DND-41 (cell line): ENCODE results near the gene JAKMIP1.

Experiments used
- ATAC-seq: fragments of 200-7000 bp; cut with Tn5 transposase; 3 replicates; pipeline ENCODE4 v1.9.1; 2021; ENCODE audit warnings: low read depth; ENCODE audit not compliant: insufficient read depth
- DNase-seq: peaks from one replicate; pipeline ENCODE4 v3.0.0-alpha.2; 2020
- H2AFZ ChIP-seq: 2 replicates; pipeline ENCODE4 v1.6.0; 2012; ENCODE audit warnings: low read depth, low read length
- H3K27ac ChIP-seq: 2 replicates; pipeline ENCODE4 v1.5.1; 2012; ENCODE audit warnings: low read length, inconsistent platforms
- H3K27me3 ChIP-seq: fragments of 200-600 bp; sonication (generic); 2 replicates; pipeline ENCODE4 v1.6.0; 2012; ENCODE audit warnings: low read length, mild to moderate bottlenecking, inconsistent platforms; ENCODE audit not compliant: insufficient read depth, poor library complexity
- H3K36me3 ChIP-seq: 2 replicates; pipeline ENCODE4 v1.5.1; 2012; ENCODE audit warnings: low read length, inconsistent platforms; ENCODE audit not compliant: insufficient read depth
- H3K4me1 ChIP-seq: 2 replicates; pipeline ENCODE4 v1.5.1; 2012; ENCODE audit warnings: mild to moderate bottlenecking, low read length; ENCODE audit not compliant: insufficient read depth
- H3K4me2 ChIP-seq: 2 replicates; pipeline ENCODE4 v1.6.0; 2012; ENCODE audit warnings: mild to moderate bottlenecking, moderate library complexity, low read length, inconsistent platforms; ENCODE audit not compliant: insufficient read depth
- H3K4me3 ChIP-seq, 2 experiments: fragments of 200-600 bp in 1 of 2; shearing (Covaris generic) in 1 of 2; 2 replicates each; pipeline ENCODE4 v1.5.1; 2012 to 2016; ENCODE audit warnings: inconsistent platforms in 2 of 2, low read length in 2 of 2, mild to moderate bottlenecking in 2 of 2, low read depth in 1 of 2, moderate library complexity in 1 of 2
- H3K79me2 ChIP-seq: 2 replicates; pipeline ENCODE4 v1.6.0; 2012; ENCODE audit warnings: low read length, inconsistent platforms; ENCODE audit not compliant: insufficient read depth
- H3K9ac ChIP-seq: 2 replicates; pipeline ENCODE4 v1.6.0; 2012; ENCODE audit warnings: low read depth, mild to moderate bottlenecking, inconsistent platforms, low read length, moderate library complexity
- H3K9me3 ChIP-seq: 2 replicates; pipeline ENCODE4 v1.5.1; 2012; ENCODE audit warnings: low read length, moderate library complexity, mild to moderate bottlenecking, inconsistent platforms; ENCODE audit not compliant: insufficient read depth, severe bottlenecking
- H4K20me1 ChIP-seq: 2 replicates; pipeline ENCODE4 v1.6.0; 2012; ENCODE audit warnings: low read length; ENCODE audit not compliant: insufficient read depth
- CTCF ChIP-seq: IDR thresholded peaks from 2 replicates; pipeline ENCODE4 v1.5.1; 2012; ENCODE audit warnings: borderline replicate concordance, low read length, moderate library complexity, mild to moderate bottlenecking; ENCODE audit not compliant: poor library complexity, severe bottlenecking; ENCODE audit errors: extremely low read depth
- EZH2 ChIP-seq: IDR thresholded peaks from 3 replicates; pipeline ENCODE4 v1.6.1; 2012; ENCODE audit warnings: borderline replicate concordance, low read depth, mild to moderate bottlenecking, moderate library complexity, low read length, inconsistent platforms; ENCODE audit not compliant: severe bottlenecking

Gene JAKMIP1

DNA sequence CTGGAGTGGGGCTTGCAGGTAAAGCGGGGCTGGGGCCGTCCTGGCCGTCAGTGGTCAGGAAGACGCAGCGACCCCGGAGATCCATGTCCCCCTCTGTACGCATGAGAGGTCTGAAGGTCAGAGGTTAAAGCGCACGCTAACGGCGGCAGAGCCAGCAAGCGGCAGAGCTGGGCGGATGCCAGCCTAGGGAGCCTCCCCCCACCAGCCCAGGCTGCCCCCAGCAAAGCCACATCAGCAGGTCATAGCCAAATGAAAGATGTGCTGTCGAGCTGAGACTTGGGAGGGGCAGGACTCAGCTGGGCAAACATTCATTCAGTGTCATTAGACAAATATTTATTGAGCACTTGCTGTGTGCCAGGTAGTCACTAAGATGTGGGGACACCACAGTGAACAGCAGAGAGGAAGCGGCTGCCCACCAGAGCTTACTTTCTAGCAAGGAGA lies 593 bp upstream of the JAKMIP1 start:
- H4K20me1 ChIP-seq = no peaks in the 10 kb centered on the region
- ATAC-seq (no peak), DNase-seq (no peak)
- no peak overlapping the region for H3K9ac ChIP-seq
- no peak overlapping the region for H2AFZ ChIP-seq
- H3K9me3 ChIP-seq = no peaks in the 10 kb centered on the region
- no peak overlapping the region for H3K4me2 ChIP-seq
- H3K79me2 ChIP-seq = no peaks in the 10 kb centered on the region
- H3K4me3 ChIP-seq = no peak overlapping the region
- H3K4me1 ChIP-seq = no peaks in the 10 kb centered on the region
- no peaks in the 10 kb centered on the region for H3K27me3 ChIP-seq
- no peaks in the 10 kb centered on the region for H3K36me3 ChIP-seq
- no peak overlapping the region for H3K27ac ChIP-seq
- TF ChIP-seq CTCF (no peak), EZH2 (no peak)

DNA sequence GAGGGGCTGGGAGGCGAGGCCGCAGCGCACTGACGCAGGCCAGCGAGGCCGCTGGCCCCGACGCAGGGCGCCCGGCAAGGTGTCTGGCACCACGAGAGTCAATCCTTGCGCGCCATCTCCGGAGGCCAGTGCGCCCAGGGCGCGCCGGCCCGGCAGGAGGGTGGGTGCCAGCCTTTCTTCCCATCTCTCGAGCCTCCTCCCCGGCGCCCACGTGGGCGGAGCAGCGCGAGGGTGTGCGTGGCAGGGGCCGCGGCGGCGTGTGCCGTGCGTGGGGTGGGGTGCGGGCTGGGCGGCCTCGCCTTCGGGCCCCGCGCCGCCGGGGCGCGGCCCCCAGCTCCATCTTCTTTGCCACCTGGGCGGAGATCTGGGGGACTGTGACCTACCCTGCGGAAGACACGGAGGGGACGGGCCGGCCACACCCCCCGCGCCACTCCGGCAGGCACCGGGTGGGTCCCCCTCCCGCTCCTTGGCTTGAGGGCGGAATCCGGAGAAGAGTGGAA lies 877 bp downstream of the JAKMIP1 start:
- Histone ChIP-seq H3K79me2 (no peaks in the 10 kb centered on the region), H2AFZ (no peak overlapping the region), H4K20me1 (no peaks in the 10 kb centered on the region), H3K4me3 (no peak overlapping the region), H3K27me3 (no peaks in the 10 kb centered on the region), H3K36me3 (no peaks in the 10 kb centered on the region), H3K4me1 (no peaks in the 10 kb centered on the region), H3K27ac (no peak overlapping the region), H3K9me3 (no peaks in the 10 kb centered on the region), H3K9ac (no peak overlapping the region), H3K4me2 (no peak overlapping the region)
- DNase-seq (no peak), ATAC-seq (no peak)
- no peak for TF ChIP-seq EZH2
- TF ChIP-seq CTCF = no peak

- ATAC-seq (0 out of 3 replicates have a peak, but pooled peaks have one; percentile 39), DNase-seq (no peak)
- TF ChIP-seq EZH2 = no peak
- no peak for TF ChIP-seq CTCF
- Histone ChIP-seq H3K36me3 (no peaks in the 10 kb centered on the region), H3K9ac (no peak overlapping the region), H3K9me3 (no peaks in the 10 kb centered on the region), H3K4me1 (no peaks in the 10 kb centered on the region), H3K4me2 (no peak overlapping the region), H4K20me1 (no peaks in the 10 kb centered on the region), H2AFZ (no peak overlapping the region), H3K4me3 (no peak overlapping the region), H3K79me2 (no peaks in the 10 kb centered on the region), H3K27me3 (no peaks in the 10 kb centered on the region), H3K27ac (no peak overlapping the region)
Measured at GRCh38 chr4:6198768-6199421, 1.5 kb downstream of the JAKMIP1 start.
